ENCODE data around the gene IRAK3.
"Not testable (repeated sequence)": the region's sequence is repeated elsewhere in the genome, so short reads cannot be mapped to it uniquely, and the experiment has no call there.

DNA sequence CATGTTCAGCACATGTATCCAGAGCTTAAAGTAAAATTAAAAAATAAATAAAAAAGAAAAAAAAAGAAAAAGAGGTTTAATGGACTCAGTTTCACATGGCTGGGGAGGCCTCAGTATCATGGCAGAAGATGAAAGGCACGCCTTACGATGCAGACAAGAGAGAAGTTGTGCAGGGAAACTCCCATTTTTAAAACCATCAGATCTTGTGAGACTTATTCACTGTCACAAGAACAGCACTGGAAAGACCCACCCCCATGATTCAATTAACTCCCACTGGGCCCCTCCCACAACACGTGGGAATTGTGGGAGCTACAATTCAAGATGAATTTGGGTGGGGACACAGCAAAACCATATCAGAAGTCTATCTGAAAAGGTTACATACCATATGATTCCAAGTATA lies 24.0 kb downstream of the IRAK3 start:
- TF ChIP-seq, protein P1, sequence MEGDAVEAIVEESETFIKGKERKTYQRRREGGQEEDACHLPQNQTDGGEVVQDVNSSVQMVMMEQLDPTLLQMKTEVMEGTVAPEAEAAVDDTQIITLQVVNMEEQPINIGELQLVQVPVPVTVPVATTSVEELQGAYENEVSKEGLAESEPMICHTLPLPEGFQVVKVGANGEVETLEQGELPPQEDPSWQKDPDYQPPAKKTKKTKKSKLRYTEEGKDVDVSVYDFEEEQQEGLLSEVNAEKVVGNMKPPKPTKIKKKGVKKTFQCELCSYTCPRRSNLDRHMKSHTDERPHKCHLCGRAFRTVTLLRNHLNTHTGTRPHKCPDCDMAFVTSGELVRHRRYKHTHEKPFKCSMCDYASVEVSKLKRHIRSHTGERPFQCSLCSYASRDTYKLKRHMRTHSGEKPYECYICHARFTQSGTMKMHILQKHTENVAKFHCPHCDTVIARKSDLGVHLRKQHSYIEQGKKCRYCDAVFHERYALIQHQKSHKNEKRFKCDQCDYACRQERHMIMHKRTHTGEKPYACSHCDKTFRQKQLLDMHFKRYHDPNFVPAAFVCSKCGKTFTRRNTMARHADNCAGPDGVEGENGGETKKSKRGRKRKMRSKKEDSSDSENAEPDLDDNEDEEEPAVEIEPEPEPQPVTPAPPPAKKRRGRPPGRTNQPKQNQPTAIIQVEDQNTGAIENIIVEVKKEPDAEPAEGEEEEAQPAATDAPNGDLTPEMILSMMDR (IDR thresholded peaks at IDR 0.05) = not testable (repeated sequence)
- not testable (repeated sequence) for TF ChIP-seq POLR2A (IDR thresholded peaks at IDR 0.05)
